ENCODE results near the gene ADGRL3.

ADGRL3 gene

GRCh38 chr4:61245069-61245714 lies 45.1 kb downstream of the ADGRL3 start:
- Histone ChIP-seq H3K4ac (ENCODE audit: low read depth, low read length) (no peak overlapping the region), H3K4me2 (ENCODE audit: low read length) (no peak overlapping the region), H3K27ac (ENCODE audit: low read depth, low read length) (no peak overlapping the region), H3K4me3 (ENCODE audit: low read depth, low read length) (no peak overlapping the region), H4K91ac (ENCODE audit: low read depth, low read length) (no peak overlapping the region), H3K14ac (ENCODE audit: low read length) (no peak overlapping the region), H2AFZ (ENCODE audit: insufficient read depth, low read length, poor library complexity) (no peak overlapping the region), H2AK5ac (ENCODE audit: low read length) (no peak overlapping the region), H3K36me3 (ENCODE audit: control insufficient read depth in 1 of 2, insufficient read depth in 2 of 2, low read length in 2 of 2) (no peaks in the 10 kb centered on the region), H3K4me1 (ENCODE audit: control insufficient read depth in 1 of 2, insufficient read depth in 2 of 2, low read length in 2 of 2) (no peaks in the 10 kb centered on the region), H2BK5ac (ENCODE audit: low read depth, low read length, poor library complexity) (no peak overlapping the region), H2BK12ac (ENCODE audit: low read length) (no peak overlapping the region), H3K79me2 (ENCODE audit: control insufficient read depth, insufficient read depth, low read length, poor library complexity) (no peaks in the 10 kb centered on the region), H3K18ac (ENCODE audit: low read length) (no peak overlapping the region), H4K8ac (ENCODE audit: low read depth, low read length) (no peak overlapping the region), H3K9ac (ENCODE audit: low read length) (no peak overlapping the region), H3K9me3 (ENCODE audit: insufficient read depth, low read depth, low read length) (no peaks in the 10 kb centered on the region), H2BK120ac (ENCODE audit: insufficient read depth, low read length, poor library complexity) (no peak overlapping the region), H3K27me3 (ENCODE audit: insufficient read depth, low read length) (no peaks in the 10 kb centered on the region), H3K23ac (ENCODE audit: low read length) (no peak overlapping the region), H3K79me1 (ENCODE audit: low read length) (no peaks in the 10 kb centered on the region), H4K12ac (ENCODE audit: low read depth, low read length) (no peak overlapping the region)
- no peak for DNase-seq
- no CpG with 5 or more reads among the region's 4 CpGs for WGBS (ENCODE audit: extremely low coverage, insufficient coverage, insufficient read length)

- no peak overlapping the region for H4K12ac ChIP-seq (ENCODE audit: low read depth, low read length)
- H2BK120ac ChIP-seq (ENCODE audit: insufficient read depth, low read length, poor library complexity): no peak overlapping the region
- H3K79me2 ChIP-seq (ENCODE audit: control insufficient read depth, insufficient read depth, low read length, poor library complexity): no peaks in the 10 kb centered on the region
- H3K9ac ChIP-seq (ENCODE audit: low read length): no peak overlapping the region
- no peak overlapping the region for H2BK5ac ChIP-seq (ENCODE audit: low read depth, low read length, poor library complexity)
- H3K4me2 ChIP-seq (ENCODE audit: low read length): no peak overlapping the region
- no peak overlapping the region for H4K91ac ChIP-seq (ENCODE audit: low read depth, low read length)
- no peak overlapping the region for H3K4ac ChIP-seq (ENCODE audit: low read depth, low read length)
- WGBS (ENCODE audit: extremely low coverage, insufficient coverage, insufficient read length): no CpG with 5 or more reads among the region's 1 CpG
- no peaks in the 10 kb centered on the region for H3K79me1 ChIP-seq (ENCODE audit: low read length)
- no peak overlapping the region for H3K4me3 ChIP-seq (ENCODE audit: low read depth, low read length)
- no peak overlapping the region for H2AK5ac ChIP-seq (ENCODE audit: low read length)
- H3K9me3 ChIP-seq (ENCODE audit: insufficient read depth, low read depth, low read length): no peaks in the 10 kb centered on the region
- no peak overlapping the region for H3K23ac ChIP-seq (ENCODE audit: low read length)
- no peak overlapping the region for H3K18ac ChIP-seq (ENCODE audit: low read length)
- no peak overlapping the region for H2BK12ac ChIP-seq (ENCODE audit: low read length)
- no peaks in the 10 kb centered on the region for H3K4me1 ChIP-seq (ENCODE audit: control insufficient read depth in 1 of 2, insufficient read depth in 2 of 2, low read length in 2 of 2)
- no peak overlapping the region for H3K27ac ChIP-seq (ENCODE audit: low read depth, low read length)
- H3K14ac ChIP-seq (ENCODE audit: low read length): no peak overlapping the region
- H4K8ac ChIP-seq (ENCODE audit: low read depth, low read length): no peak overlapping the region
- no peak for DNase-seq
- H3K27me3 ChIP-seq (ENCODE audit: insufficient read depth, low read length): no peaks in the 10 kb centered on the region
- H2AFZ ChIP-seq (ENCODE audit: insufficient read depth, low read length, poor library complexity): no peak overlapping the region
- H3K36me3 ChIP-seq (ENCODE audit: control insufficient read depth in 1 of 2, insufficient read depth in 2 of 2, low read length in 2 of 2): no peaks in the 10 kb centered on the region
Observed at GRCh38 chr4:61246034-61246433, 45.9 kb downstream of the ADGRL3 start.

- H3K9me3 ChIP-seq (ENCODE audit: insufficient read depth, low read depth, low read length): no peaks in the 10 kb centered on the region
- no peak overlapping the region for H3K4me3 ChIP-seq (ENCODE audit: low read depth, low read length)
- no peak overlapping the region for H4K91ac ChIP-seq (ENCODE audit: low read depth, low read length)
- no peak overlapping the region for H2BK5ac ChIP-seq (ENCODE audit: low read depth, low read length, poor library complexity)
- no peak overlapping the region for H3K4me2 ChIP-seq (ENCODE audit: low read length)
- H3K14ac ChIP-seq (ENCODE audit: low read length): no peak overlapping the region
- DNase-seq: no peak
- no peak overlapping the region for H3K4ac ChIP-seq (ENCODE audit: low read depth, low read length)
- no peaks in the 10 kb centered on the region for H3K79me1 ChIP-seq (ENCODE audit: low read length)
- H3K23ac ChIP-seq (ENCODE audit: low read length): no peak overlapping the region
- H3K9ac ChIP-seq (ENCODE audit: low read length): no peak overlapping the region
- WGBS (ENCODE audit: extremely low coverage, insufficient coverage, insufficient read length): no CpG with 5 or more reads among the region's 8 CpGs
- no peak overlapping the region for H2AFZ ChIP-seq (ENCODE audit: insufficient read depth, low read length, poor library complexity)
- no peak overlapping the region for H2BK12ac ChIP-seq (ENCODE audit: low read length)
- no peak overlapping the region for H3K18ac ChIP-seq (ENCODE audit: low read length)
- no peaks in the 10 kb centered on the region for H3K27me3 ChIP-seq (ENCODE audit: insufficient read depth, low read length)
- no peaks in the 10 kb centered on the region for H3K79me2 ChIP-seq (ENCODE audit: control insufficient read depth, insufficient read depth, low read length, poor library complexity)
- no peaks in the 10 kb centered on the region for H3K4me1 ChIP-seq (ENCODE audit: control insufficient read depth in 1 of 2, insufficient read depth in 2 of 2, low read length in 2 of 2)
- H4K12ac ChIP-seq (ENCODE audit: low read depth, low read length): no peak overlapping the region
- H2BK120ac ChIP-seq (ENCODE audit: insufficient read depth, low read length, poor library complexity): no peak overlapping the region
- no peak overlapping the region for H3K27ac ChIP-seq (ENCODE audit: low read depth, low read length)
- no peaks in the 10 kb centered on the region for H3K36me3 ChIP-seq (ENCODE audit: control insufficient read depth in 1 of 2, insufficient read depth in 2 of 2, low read length in 2 of 2)
- no peak overlapping the region for H2AK5ac ChIP-seq (ENCODE audit: low read length)
- no peak overlapping the region for H4K8ac ChIP-seq (ENCODE audit: low read depth, low read length)
Observed at GRCh38 chr4:61248705-61249104, 48.6 kb downstream of the ADGRL3 start.

GRCh38 chr4:61251129-61251528 lies 51.0 kb downstream of the ADGRL3 start:
- Histone ChIP-seq H3K36me3 (ENCODE audit: control insufficient read depth in 1 of 2, insufficient read depth in 2 of 2, low read length in 2 of 2) (no peaks in the 10 kb centered on the region), H3K79me2 (ENCODE audit: control insufficient read depth, insufficient read depth, low read length, poor library complexity) (no peaks in the 10 kb centered on the region), H3K4me2 (ENCODE audit: low read length) (no peak overlapping the region), H3K79me1 (ENCODE audit: low read length) (no peaks in the 10 kb centered on the region), H3K4me1 (ENCODE audit: control insufficient read depth in 1 of 2, insufficient read depth in 2 of 2, low read length in 2 of 2) (no peaks in the 10 kb centered on the region), H3K9me3 (ENCODE audit: insufficient read depth, low read depth, low read length) (no peaks in the 10 kb centered on the region), H3K14ac (ENCODE audit: low read length) (no peak overlapping the region), H2BK12ac (ENCODE audit: low read length) (no peak overlapping the region), H3K18ac (ENCODE audit: low read length) (no peak overlapping the region), H3K9ac (ENCODE audit: low read length) (no peak overlapping the region), H4K91ac (ENCODE audit: low read depth, low read length) (no peak overlapping the region), H3K23ac (ENCODE audit: low read length) (no peak overlapping the region), H3K4me3 (ENCODE audit: low read depth, low read length) (no peak overlapping the region), H2AFZ (ENCODE audit: insufficient read depth, low read length, poor library complexity) (no peak overlapping the region), H4K8ac (ENCODE audit: low read depth, low read length) (no peak overlapping the region), H2BK120ac (ENCODE audit: insufficient read depth, low read length, poor library complexity) (no peak overlapping the region), H2BK5ac (ENCODE audit: low read depth, low read length, poor library complexity) (no peak overlapping the region), H2AK5ac (ENCODE audit: low read length) (no peak overlapping the region), H3K27me3 (ENCODE audit: insufficient read depth, low read length) (no peaks in the 10 kb centered on the region), H4K12ac (ENCODE audit: low read depth, low read length) (no peak overlapping the region), H3K27ac (ENCODE audit: low read depth, low read length) (no peak overlapping the region), H3K4ac (ENCODE audit: low read depth, low read length) (no peak overlapping the region)
- WGBS (ENCODE audit: extremely low coverage, insufficient coverage, insufficient read length): no CpG with 5 or more reads among the region's 6 CpGs
- no peak for DNase-seq

All from trophoblast cell (in vitro differentiated cells and primary cell).